ENCODE data around the gene EML1.

The EML1 gene

DNA sequence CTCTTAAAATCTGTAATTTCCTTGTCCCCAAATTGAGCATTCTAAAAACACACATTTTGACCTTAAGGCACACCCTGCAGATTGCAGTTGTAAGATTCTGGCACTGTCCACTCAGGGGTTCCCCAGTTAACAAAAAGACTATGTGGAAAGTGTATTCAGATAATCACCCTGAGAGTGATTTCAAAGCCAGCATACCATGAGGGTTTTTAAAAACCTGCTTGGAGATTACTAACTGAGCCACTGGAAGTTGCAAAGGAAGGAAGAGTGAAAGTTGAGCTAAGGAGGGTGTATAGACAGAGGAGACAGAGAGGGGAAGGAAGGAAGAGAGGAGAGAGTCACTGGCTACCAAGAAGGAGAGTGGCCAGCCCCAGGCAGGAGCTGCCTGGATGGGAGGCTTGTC lies 82.6 kb downstream of the EML1 start:
- in situ Hi-C loops (cut with HindIII; ENCODE audit: low sequenced_read_pairs), result loop anchor here (10.0 kb wide), 1 partner anchor 51 kb away; no protein-coding TSS in a partner anchor
- TF ChIP-seq, protein P1, sequence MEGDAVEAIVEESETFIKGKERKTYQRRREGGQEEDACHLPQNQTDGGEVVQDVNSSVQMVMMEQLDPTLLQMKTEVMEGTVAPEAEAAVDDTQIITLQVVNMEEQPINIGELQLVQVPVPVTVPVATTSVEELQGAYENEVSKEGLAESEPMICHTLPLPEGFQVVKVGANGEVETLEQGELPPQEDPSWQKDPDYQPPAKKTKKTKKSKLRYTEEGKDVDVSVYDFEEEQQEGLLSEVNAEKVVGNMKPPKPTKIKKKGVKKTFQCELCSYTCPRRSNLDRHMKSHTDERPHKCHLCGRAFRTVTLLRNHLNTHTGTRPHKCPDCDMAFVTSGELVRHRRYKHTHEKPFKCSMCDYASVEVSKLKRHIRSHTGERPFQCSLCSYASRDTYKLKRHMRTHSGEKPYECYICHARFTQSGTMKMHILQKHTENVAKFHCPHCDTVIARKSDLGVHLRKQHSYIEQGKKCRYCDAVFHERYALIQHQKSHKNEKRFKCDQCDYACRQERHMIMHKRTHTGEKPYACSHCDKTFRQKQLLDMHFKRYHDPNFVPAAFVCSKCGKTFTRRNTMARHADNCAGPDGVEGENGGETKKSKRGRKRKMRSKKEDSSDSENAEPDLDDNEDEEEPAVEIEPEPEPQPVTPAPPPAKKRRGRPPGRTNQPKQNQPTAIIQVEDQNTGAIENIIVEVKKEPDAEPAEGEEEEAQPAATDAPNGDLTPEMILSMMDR (IDR thresholded peaks at IDR 0.05; ENCODE audit: low read depth, low read length), result no peak
- no peak for DNase-seq (ENCODE audit: low read depth, low spot score)
- H3K4me3 ChIP-seq (ENCODE audit: low read depth, low read length), result no peak overlapping the region

DNA sequence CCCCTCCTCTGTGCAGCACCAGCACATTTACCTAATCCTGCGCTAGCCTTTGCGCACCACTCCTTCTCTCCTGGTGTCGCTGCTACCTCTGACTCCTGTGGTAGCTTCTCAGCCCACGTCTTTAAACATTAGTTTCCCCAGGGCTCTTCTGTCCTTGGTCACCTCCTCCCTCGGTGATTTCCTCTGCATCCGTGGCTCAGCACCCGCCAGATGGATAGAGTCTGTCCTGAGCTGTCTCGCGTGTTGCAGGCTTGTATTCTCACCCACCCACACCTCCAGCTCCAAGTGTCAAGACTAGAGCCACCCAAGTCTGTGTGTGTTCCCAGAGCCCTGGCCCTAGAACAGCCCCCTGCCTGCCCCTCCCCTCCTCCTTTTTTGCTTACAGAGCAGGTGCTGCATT lies 83.2 kb downstream of the EML1 start:
- no peak overlapping the region for H3K4me3 ChIP-seq (ENCODE audit: low read depth, low read length)
- in situ Hi-C loops (cut with HindIII; ENCODE audit: low sequenced_read_pairs), result loop anchor here (10.0 kb wide), 1 partner anchor 52 kb away; no protein-coding TSS in a partner anchor
- TF ChIP-seq, protein P1 (IDR thresholded peaks at IDR 0.05; ENCODE audit: low read depth, low read length), result no peak
- no peak for DNase-seq (ENCODE audit: low read depth, low spot score)

DNA sequence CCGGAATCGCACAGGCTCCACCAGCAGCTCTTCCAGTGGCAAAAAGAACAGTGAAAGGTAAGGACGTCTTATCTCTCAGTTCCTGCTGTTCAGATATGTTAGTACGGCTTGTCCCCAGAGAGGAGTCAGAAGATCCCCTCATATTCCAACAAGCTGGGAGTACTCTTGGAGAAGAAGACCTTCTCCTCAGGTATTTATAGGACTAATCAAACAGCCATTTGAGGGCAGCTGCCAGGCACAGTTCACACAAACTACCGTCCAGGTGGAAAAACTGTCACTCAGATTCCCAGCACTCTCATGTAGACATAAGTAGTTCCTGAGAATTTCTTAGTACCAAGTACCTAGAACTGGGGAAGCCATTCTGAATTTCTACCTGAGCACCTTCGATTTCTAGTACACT lies 85.3 kb downstream of the EML1 start:
- TF ChIP-seq, protein P1 (IDR thresholded peaks at IDR 0.05; ENCODE audit: low read depth, low read length), result no peak
- H3K4me3 ChIP-seq (ENCODE audit: low read depth, low read length), result no peak overlapping the region
- in situ Hi-C loops (cut with HindIII; ENCODE audit: low sequenced_read_pairs), result loop anchor here (10.0 kb wide), 1 partner anchor 54 kb away; no protein-coding TSS in a partner anchor
- no peak for DNase-seq (ENCODE audit: low read depth, low spot score)

DNA sequence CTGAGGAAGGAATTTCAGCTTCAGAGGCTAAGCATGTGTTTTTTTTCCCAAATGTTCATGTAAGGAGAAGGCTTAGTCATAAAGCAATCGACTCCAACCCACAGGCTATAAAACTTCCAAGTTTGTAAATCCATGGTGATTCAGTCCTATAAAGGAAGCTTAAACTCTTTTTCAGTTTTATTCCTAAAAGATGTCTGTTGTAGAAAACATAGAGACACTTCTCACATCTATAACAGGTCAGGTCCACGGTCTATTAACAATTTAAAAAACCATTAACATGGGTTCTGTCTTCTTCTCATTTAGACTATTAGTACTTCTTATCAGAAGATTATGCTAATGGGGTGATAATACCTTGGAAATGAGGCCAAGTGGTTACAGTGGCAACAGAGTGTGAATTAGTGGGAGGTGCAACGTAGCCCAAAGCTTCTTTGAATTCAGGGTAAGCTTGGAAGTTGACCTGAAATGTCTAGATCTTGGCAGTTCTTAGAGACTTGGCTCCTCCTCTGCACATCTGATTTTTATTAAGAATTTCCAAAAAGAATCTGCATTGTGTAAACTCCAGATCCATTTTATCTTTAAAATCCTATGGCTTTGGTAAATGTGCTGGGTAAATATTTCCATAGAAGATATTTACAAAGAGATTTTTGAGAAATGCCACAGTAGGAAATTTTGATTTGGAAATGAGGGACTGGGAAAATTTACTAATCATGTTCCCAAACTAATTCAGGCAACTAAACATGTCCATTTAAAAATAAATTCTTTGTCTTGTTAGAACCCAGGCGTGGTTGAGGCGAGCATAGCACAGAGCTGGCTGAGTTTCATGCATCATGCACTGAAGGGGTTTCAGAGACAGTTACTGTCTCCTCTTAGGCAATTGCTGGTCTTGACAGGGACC lies 86.4 kb downstream of the EML1 start:
- no peak overlapping the region for H3K4me3 ChIP-seq (ENCODE audit: low read depth, low read length)
- in situ Hi-C loops (cut with HindIII; ENCODE audit: low sequenced_read_pairs), result loop anchor here (10.0 kb wide), 1 partner anchor 55 kb away; no protein-coding TSS in a partner anchor
- peak; percentile 86 for DNase-seq (ENCODE audit: low read depth, low spot score)

DNA sequence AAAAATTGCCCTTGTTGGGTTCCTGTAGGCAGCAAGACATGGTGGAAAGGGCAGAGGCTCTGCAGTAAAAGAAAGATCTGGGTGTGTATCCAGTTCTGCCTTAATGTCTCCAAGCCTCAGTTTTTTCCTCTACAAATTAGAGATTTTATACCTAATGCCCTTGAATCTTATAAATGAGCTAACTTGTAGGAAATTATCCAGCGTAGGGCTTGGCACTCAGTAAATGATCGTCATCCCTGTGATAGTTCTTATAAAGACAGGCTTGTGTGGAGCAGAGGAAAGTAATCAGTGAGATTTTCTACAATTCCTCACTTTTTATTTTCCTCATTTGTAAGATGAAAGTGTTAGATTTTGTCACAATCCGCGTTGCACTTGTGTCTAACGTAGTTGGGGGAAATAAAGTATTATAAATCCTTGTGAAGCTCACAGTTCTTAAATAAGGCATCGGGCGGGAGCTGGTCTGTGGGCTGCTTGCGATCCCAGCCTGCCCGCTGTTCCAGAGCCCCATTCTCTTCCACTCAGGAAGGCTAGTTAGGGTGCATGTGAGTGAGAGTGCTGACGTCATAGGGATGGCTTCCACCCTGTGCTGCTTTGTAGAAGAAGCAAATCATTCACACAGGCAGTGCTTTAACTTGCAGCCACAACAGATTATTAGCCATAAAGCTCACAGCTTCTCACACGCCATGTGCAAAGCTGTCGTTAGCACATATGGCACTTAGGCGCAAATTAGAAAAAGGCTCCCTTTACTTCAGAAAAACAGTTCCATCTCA lies 87.6 kb downstream of the EML1 start:
- TF ChIP-seq, protein P1 (IDR thresholded peaks at IDR 0.05; ENCODE audit: low read depth, low read length), result no peak
- no peak for DNase-seq (ENCODE audit: low read depth, low spot score)
- in situ Hi-C loops (cut with HindIII; ENCODE audit: low sequenced_read_pairs), result no loop called here
- H3K4me3 ChIP-seq (ENCODE audit: low read depth, low read length), result no peak overlapping the region

More for the DNA sequence above, 86.4 kb downstream of the EML1 start:
- TF ChIP-seq, protein P1 (IDR thresholded peaks at IDR 0.05; ENCODE audit: low read depth, low read length), result no peak

DNA sequence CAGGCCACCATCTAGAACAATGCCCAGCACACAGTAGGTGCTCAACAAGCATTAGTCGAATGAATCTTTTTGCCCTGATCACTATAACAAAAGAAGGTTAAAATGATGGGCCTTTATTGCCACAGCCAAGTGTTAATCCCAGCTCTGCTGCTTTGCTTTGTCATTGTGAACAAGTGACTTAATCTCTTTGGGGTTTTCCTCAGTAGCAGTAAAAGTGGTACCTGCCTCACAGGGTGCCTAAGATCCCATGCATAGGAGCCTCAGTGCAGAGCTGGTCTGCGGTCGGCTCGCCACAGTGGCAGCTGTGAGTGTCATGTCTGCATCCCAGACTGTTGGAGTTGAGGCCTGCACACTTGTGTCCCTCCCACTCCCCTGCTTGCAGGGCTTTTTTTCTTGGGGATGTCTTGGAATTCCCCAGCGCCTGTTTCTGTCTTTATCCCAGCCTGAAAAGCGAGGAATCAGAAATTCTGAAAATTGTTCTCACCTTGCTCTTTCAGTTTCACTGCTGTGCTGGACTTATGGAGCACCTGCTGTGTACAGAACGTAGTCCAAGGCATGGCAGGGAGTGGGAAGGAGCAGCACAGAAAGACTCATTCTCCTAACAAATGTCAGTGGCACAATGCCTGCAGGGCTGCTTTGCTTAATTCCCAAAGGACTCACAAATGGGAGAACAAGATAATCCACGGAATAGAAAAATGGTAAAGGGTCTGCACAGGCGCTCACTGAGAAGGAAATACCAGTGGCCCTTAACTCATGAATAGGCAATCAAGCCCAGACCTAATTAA lies 90.8 kb downstream of the EML1 start:
- H3K4me3 ChIP-seq (ENCODE audit: low read depth, low read length), result no peak overlapping the region
- no peak for DNase-seq (ENCODE audit: low read depth, low spot score)
- in situ Hi-C loops (cut with HindIII; ENCODE audit: low sequenced_read_pairs), result no loop called here
- TF ChIP-seq, protein P1 (IDR thresholded peaks at IDR 0.05; ENCODE audit: low read depth, low read length), result no peak
